HAP-1 (cell line): ENCODE results near the gene SLC25A1.

ENCODE experiments used
- DNase-seq, 2 experiments: peaks; one replicate each; pipeline ENCODE4 v3.0.0-alpha.2; 2016 to 2020; ENCODE audit warnings: low spot score in 2 of 2
- H3K27me3 ChIP-seq: fragments of 250-450 bp; sonication (Bioruptor Pico); 2 replicates; pipeline ENCODE4 v1.5.1; 2020; ENCODE audit warnings: low read depth, mild to moderate bottlenecking, moderate library complexity
- H3K36me3 ChIP-seq: fragments of 250-450 bp; sonication (Bioruptor Pico); replicated peaks from 2 replicates; pipeline ENCODE4 v1.5.1; 2020; ENCODE audit warnings: mild to moderate bottlenecking
- H3K4me1 ChIP-seq: fragments of 250-450 bp; sonication (Bioruptor Pico); 2 replicates; pipeline ENCODE4 v1.5.1; 2020; ENCODE audit warnings: mild to moderate bottlenecking
- H3K4me3 ChIP-seq: fragments of 250-450 bp; sonication (Bioruptor Pico); 2 replicates; pipeline ENCODE4 v1.5.1; 2020; ENCODE audit warnings: mild to moderate bottlenecking, moderate library complexity
- H3K9me3 ChIP-seq: fragments of 250-450 bp; sonication (Bioruptor Pico); 2 replicates; pipeline ENCODE4 v1.5.1; 2020; ENCODE audit warnings: mild to moderate bottlenecking, moderate library complexity
- in situ Hi-C: fragments of 300-500 bp; cut with MboI; formaldehyde crosslinking; loops from 3 replicates; pipeline ENCODE4 v1.14.3; 2020; ENCODE audit warnings: low sequenced_read_pairs, inconsistent platforms, mixed read lengths

The SLC25A1 gene

GRCh38 chr22:19180740-19181410, 2.3 kb upstream of the SLC25A1 start:
- Histone ChIP-seq H3K4me3 (no peak overlapping the region), H3K36me3 (peaks cover 21% of the 10 kb centered on the region), H3K9me3 (no peaks in the 10 kb centered on the region), H3K27me3 (no peaks in the 10 kb centered on the region), H3K4me1 (peaks cover 18% of the 10 kb centered on the region)
- no peak for DNase-seq
- in situ Hi-C loops, result no loop called here

GRCh38 chr22:19180234-19180633, 1.7 kb upstream of the SLC25A1 start:
- in situ Hi-C loops, result no loop called here
- DNase-seq, result no peak
- H3K27me3 ChIP-seq, result no peaks in the 10 kb centered on the region
- H3K4me1 ChIP-seq, result peaks cover 18% of the 10 kb centered on the region
- H3K36me3 ChIP-seq, result peaks cover 26% of the 10 kb centered on the region
- no peaks in the 10 kb centered on the region for H3K9me3 ChIP-seq
- no peak overlapping the region for H3K4me3 ChIP-seq

GRCh38 chr22:19179497-19180048, 1.0 kb upstream of the SLC25A1 start:
- DNase-seq, result peak; percentile 85 to 87
- H3K4me3 ChIP-seq, result peak overlapping the region; percentile 55
- in situ Hi-C loops, result no loop called here

GRCh38 chr22:19178065-19178656, 375 bp downstream of the SLC25A1 start:
- Histone ChIP-seq H3K27me3 (no peaks in the 10 kb centered on the region), H3K4me3 (peak overlapping the region; percentile 64), H3K36me3 (peaks cover 47% of the 10 kb centered on the region), H3K4me1 (peaks cover 21% of the 10 kb centered on the region), H3K9me3 (no peaks in the 10 kb centered on the region)
- in situ Hi-C loops, result no loop called here
- peak; percentile 45 to 69 for DNase-seq

More at GRCh38 chr22:19179497-19180048, 1.0 kb upstream of the SLC25A1 start:
- Histone ChIP-seq H3K9me3 (no peaks in the 10 kb centered on the region), H3K36me3 (peaks cover 32% of the 10 kb centered on the region), H3K4me1 (peaks cover 18% of the 10 kb centered on the region), H3K27me3 (no peaks in the 10 kb centered on the region)

- Histone ChIP-seq H3K4me1 (peaks cover 28% of the 10 kb centered on the region), H3K36me3 (peaks cover 51% of the 10 kb centered on the region)
Measured at GRCh38 chr22:19177164-19178064, 1.1 kb downstream of the SLC25A1 start.

GRCh38 chr22:19176732-19177131, 1.8 kb downstream of the SLC25A1 start:
- no peak for DNase-seq
- Histone ChIP-seq H3K4me1 (peaks cover 28% of the 10 kb centered on the region), H3K36me3 (peaks cover 55% of the 10 kb centered on the region), H3K27me3 (no peaks in the 10 kb centered on the region), H3K9me3 (no peaks in the 10 kb centered on the region), H3K4me3 (peak overlapping the region; percentile 64)
- in situ Hi-C loops, result no loop called here

More at GRCh38 chr22:19177164-19178064, 1.1 kb downstream of the SLC25A1 start:
- in situ Hi-C loops, result no loop called here
- H3K9me3 ChIP-seq, result no peaks in the 10 kb centered on the region
- H3K27me3 ChIP-seq, result no peaks in the 10 kb centered on the region
- H3K4me3 ChIP-seq, result peak overlapping the region; percentile 64
- no peak for DNase-seq

- H3K27me3 ChIP-seq, result no peaks in the 10 kb centered on the region
- H3K36me3 ChIP-seq, result peaks cover 56% of the 10 kb centered on the region
- peak in 1 of 2 experiments; percentile 50 for DNase-seq
- H3K4me3 ChIP-seq, result peak overlapping the region; percentile 64
- in situ Hi-C loops, result no loop called here
- no peaks in the 10 kb centered on the region for H3K9me3 ChIP-seq
- H3K4me1 ChIP-seq, result peaks cover 28% of the 10 kb centered on the region
Measured at GRCh38 chr22:19176175-19176643, 2.3 kb downstream of the SLC25A1 start.

GRCh38 chr22:19175602-19176174, 2.8 kb downstream of the SLC25A1 start:
- H3K4me3 ChIP-seq, result peak overlapping the region; percentile 5; the same call in 1 of the 2 replicates
- peaks cover 56% of the 10 kb centered on the region for H3K36me3 ChIP-seq
- DNase-seq, result no peak
- in situ Hi-C loops, result no loop called here
- H3K9me3 ChIP-seq, result no peaks in the 10 kb centered on the region
- H3K27me3 ChIP-seq, result no peaks in the 10 kb centered on the region
- H3K4me1 ChIP-seq, result peaks cover 30% of the 10 kb centered on the region

GRCh38 chr22:19175026-19175601, 3.4 kb downstream of the SLC25A1 start:
- Histone ChIP-seq H3K4me1 (peaks cover 35% of the 10 kb centered on the region), H3K4me3 (no peak overlapping the region), H3K9me3 (no peaks in the 10 kb centered on the region), H3K27me3 (no peaks in the 10 kb centered on the region), H3K36me3 (peaks cover 56% of the 10 kb centered on the region)
- in situ Hi-C loops, result no loop called here
- no peak for DNase-seq

- Histone ChIP-seq H3K4me3 (no peak overlapping the region), H3K36me3 (peaks cover 56% of the 10 kb centered on the region), H3K27me3 (no peaks in the 10 kb centered on the region), H3K4me1 (peaks cover 39% of the 10 kb centered on the region), H3K9me3 (no peaks in the 10 kb centered on the region)
- in situ Hi-C loops, result no loop called here
- peak in 1 of 2 experiments; percentile 54 for DNase-seq
Measured at GRCh38 chr22:19174106-19175025, 4.2 kb downstream of the SLC25A1 start.

- Histone ChIP-seq H3K4me3 (peak overlapping the region; percentile 89), H3K4me1 (peaks cover 38% of the 10 kb centered on the region), H3K9me3 (no peaks in the 10 kb centered on the region), H3K27me3 (peaks cover 6% of the 10 kb centered on the region), H3K36me3 (peaks cover 56% of the 10 kb centered on the region)
- DNase-seq, result no peak
- in situ Hi-C loops, result no loop called here
Measured at GRCh38 chr22:19173047-19174035, 5.2 kb downstream of the SLC25A1 start.
